Embryonic facial prominence (tissue), 1 donor: Measurements from ENCODE around the gene DDX46.
A peak's percentile ranks its signal among the peaks of the same experiment; 100 is the strongest.
"Not testable (repeated sequence)": the region's sequence is repeated elsewhere in the genome, so short reads cannot be mapped to it uniquely, and the experiment has no call there.

Experiments used
- DNase-seq: peaks from one replicate; pipeline ENCODE4 v3.0.0-alpha.2; 2016; ENCODE audit errors: extremely low spot score

The DDX46 gene

GRCh38 chr5:134840811-134841210 is 82.2 kb downstream of the DDX46 start:
- DNase-seq: no peak

GRCh38 chr5:134844252-134844651 is 85.7 kb downstream of the DDX46 start:
- no peak for DNase-seq

GRCh38 chr5:134845335-134845851 is 86.8 kb downstream of the DDX46 start:
- no peak for DNase-seq

- peak; percentile 89 for DNase-seq
These were observed 87.5 kb downstream of the DDX46 start, which contains the start of gene C5orf24 for GRCh38 chr5:134845852-134846640. TSS of gene C5orf24 (plus strand) at chr5:134845968. CDS start at chr5:134854901, 8,933 bp downstream.

GRCh38 chr5:134846641-134846960 is 88.0 kb downstream of the DDX46 start:
- DNase-seq: no peak

GRCh38 chr5:134849434-134849933 is 90.9 kb downstream of the DDX46 start:
- not testable (repeated sequence) for DNase-seq

- no peak for DNase-seq
These were observed 92.8 kb downstream of the DDX46 start for GRCh38 chr5:134851307-134851923.

- DNase-seq: not testable (repeated sequence)
These were observed 97.9 kb downstream of the DDX46 start for GRCh38 chr5:134856465-134856864.

- DNase-seq: no peak
These were observed 98.8 kb downstream of the DDX46 start for GRCh38 chr5:134857401-134857800.

- DNase-seq: no peak
These were observed 106.1 kb downstream of the DDX46 start for GRCh38 chr5:134864707-134865106.

- DNase-seq: no peak
These were observed 114.9 kb downstream of the DDX46 start for GRCh38 chr5:134873494-134873893.

GRCh38 chr5:134873987-134874830 is 115.6 kb downstream of the DDX46 start, which contains the start of gene TXNDC15:
TSS of gene TXNDC15 (plus strand) at chr5:134874371. CDS start at chr5:134874428, 57 bp downstream.
- peak; percentile 82 for DNase-seq

GRCh38 chr5:134874831-134875655 is 116.5 kb downstream of the DDX46 start:
- DNase-seq: no peak

GRCh38 chr5:134877159-134877558 is 118.6 kb downstream of the DDX46 start:
- DNase-seq: no peak

- DNase-seq: no peak
These were observed 119.8 kb downstream of the DDX46 start for GRCh38 chr5:134878403-134878802.

- DNase-seq: no peak
These were observed 120.9 kb downstream of the DDX46 start for GRCh38 chr5:134879456-134879855.
